Activated CD4-positive, alpha-beta T cell treated with anti-CD3 and anti-CD28 coated beads, Interleukin-2, amount 50 U/mL, for 48 hours (primary cell): ENCODE results near the gene WFDC1.
"Not testable (repeated sequence)": the region's sequence is repeated elsewhere in the genome, so short reads cannot be mapped to it uniquely, and the experiment has no call there.

Source experiments
- DNase-seq, 2 experiments: peaks; one replicate each; pipeline ENCODE4 v3.0.0-alpha.2; 2020

The WFDC1 gene

DNA sequence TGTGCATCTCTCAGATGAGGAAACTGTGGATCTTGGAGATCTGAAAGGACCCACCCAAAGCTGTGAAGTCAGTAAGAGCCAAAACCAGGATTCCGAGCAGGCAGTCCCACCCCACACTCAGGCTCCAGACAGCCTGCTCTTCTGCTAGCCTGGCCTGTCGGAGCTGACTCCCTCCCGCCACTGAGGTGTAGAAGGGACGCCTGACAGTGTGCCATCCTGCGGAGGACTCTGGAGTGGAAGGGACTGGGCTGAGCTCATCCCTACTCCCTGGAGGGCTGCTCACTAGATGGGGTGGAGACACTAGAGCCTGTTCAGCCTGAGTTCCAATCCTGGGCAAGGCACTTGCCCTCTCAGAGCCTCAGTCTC lies 36.0 kb downstream of the WFDC1 start:
- DNase-seq: no peak

GRCh38 chr16:84331998-84332780 lies 37.5 kb downstream of the WFDC1 start:
- no peak for DNase-seq

DNA sequence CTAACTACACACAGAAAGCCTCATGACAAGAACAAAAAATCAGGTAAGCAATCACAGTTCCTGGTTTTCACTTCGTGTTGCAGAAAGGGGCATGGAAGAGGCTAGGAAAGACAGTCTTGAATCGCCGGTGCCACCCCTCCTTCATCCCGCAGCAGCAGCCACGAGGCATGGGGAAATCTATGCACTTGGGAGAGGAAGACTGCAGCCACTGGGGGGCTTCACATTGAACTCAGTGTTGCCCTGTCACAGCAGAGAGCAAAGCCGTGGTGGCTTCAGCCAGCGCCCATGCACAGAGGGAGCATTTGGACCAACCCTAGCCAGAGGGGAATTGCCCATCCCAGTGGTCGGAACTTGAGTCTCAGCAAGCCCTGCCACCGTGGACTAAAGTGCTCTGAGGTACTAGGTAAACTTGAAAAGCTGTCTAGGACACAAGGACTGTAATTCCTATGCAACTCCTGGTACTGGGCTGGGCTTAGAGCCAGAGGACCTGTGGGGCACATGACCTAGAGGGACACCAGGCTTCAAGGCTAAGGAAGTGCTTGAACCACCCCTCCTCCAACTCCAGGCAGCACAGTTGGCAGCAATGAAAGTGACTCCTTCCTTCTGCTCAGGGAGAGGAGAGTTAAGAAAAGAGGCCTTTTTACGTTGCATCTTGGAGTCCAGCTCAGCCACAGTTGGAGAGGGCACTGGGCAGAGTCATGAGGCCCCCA lies 38.5 kb downstream of the WFDC1 start:
- no peak for DNase-seq

DNA sequence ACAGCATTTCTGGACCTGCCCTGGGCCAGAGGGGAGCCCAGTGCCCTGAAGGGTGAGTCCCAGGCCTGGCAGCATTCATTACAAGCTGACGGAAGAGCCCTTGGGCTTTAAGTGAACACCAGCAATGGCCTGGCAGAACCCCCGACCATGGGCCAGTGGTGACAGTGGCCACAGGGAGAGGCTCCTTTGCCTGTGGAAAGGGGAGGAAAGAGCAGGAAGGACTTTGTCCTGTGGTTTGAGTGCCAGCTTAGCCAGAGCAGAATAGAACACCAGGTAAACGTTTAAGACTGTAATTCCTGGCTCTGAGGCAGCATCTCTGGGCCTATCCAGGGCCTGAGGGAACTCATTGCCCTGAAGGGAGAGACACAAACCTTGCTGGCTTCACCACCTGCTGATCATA lies 39.4 kb downstream of the WFDC1 start:
- DNase-seq: no peak

GRCh38 chr16:84334482-84334881 lies 39.8 kb downstream of the WFDC1 start:
- no peak for DNase-seq

- DNase-seq: not testable (repeated sequence)
Observed at GRCh38 chr16:84337236-84337635, 42.6 kb downstream of the WFDC1 start.

DNA sequence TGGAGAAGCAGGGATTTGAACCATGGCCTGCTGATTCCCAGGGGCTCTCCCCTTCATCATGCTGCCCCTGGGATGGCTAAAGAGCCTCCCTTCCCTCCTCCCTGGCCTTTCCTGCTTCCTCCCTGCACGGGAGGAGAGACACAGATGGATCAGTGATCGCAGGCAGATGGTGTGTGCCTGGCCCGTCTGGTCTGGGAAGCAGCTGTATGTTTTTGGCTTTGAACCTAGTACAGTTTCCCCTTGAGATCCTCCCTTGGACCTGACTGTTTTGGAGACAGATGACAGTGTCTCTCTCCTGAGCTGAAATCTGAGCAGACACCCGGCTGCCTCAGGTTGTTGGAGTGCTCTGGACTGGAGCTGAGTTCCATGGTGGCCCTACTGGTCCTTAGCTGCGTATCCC lies 44.6 kb downstream of the WFDC1 start:
- no peak for DNase-seq

DNA sequence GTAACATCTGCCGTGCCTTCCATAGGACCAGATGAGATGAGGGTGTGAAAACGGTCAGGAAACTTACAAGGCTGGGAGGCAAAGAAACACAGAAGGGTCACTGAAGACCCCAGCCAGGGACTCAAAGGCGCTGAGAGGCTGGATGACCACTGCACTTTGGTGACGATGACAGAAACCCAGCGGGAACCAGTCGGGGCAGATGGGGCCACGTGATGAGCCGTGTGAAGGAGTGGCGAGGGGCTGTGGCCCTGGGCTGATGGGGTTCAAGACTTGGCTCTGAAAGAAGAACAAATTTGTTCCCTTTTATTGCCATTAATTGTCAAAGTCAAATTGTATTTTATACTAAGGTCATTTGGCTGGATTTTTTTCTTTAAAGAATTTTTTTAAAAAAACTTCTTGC lies 45.1 kb downstream of the WFDC1 start:
- no peak for DNase-seq

GRCh38 chr16:84340325-84341040 lies 45.8 kb downstream of the WFDC1 start:
- DNase-seq: no peak

DNA sequence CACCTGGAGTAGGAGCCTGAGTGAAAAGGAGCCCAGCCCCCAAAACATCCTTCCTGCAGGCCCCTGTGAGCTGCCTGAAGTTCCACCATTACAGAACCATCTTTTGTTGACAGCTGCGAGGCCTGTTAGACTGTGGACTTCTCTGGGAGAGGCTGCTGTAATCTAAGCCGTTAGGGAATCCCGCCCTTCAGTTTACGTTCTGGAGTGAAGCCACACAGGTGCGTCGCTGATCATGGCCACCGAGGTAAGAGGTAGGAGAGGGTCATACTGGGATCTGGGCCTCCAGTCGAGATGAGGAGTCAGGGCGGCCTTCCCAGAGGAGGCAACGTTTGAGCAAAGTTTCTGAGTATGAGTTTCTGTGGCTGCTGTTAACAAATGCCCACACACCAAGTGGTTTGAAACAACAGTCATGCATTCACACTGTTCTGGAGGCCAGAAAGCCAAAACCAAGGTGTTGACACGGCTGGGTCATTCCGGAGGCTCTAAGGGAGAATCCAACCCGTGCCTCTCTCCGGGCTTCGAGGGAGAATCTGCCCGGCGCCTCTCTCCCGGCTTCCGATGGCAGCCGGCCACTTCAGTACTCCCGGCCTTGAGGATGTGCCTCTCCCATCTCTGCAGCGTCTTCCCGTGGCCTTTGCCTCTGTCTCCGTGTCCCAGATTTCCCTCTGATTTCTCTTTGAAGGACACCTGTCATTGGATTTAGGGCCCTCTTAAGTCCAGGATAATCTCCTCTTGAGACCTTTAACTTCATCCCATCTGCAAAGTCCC lies 47.0 kb downstream of the WFDC1 start:
- DNase-seq: no peak

DNA sequence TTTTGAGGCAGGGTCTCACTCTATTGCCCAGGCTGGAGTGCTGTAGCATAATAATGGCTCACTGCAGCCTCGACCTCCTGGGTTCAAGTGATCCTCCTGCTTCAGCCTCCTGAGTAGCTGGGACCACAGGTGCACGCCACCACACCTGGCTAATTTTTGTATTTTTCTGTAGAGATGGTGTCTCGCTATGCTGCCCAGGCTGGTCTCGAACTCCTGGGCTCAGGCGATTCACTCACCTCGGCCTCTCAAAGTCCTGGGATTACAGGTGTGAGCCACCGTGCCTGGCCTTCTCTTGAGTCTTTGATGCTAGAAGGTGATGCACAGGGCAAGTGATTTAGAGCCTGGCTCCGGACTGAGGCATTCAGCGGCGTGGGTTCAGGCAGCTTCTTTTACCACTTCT lies 49.1 kb downstream of the WFDC1 start:
- DNase-seq: not testable (repeated sequence)

- no peak for DNase-seq
Observed at GRCh38 chr16:84344781-84345180, 50.1 kb downstream of the WFDC1 start.

- no peak for DNase-seq
Observed at GRCh38 chr16:84347161-84347560, 52.5 kb downstream of the WFDC1 start.

- no peak for DNase-seq
Observed at GRCh38 chr16:84348386-84348888, 53.8 kb downstream of the WFDC1 start.

GRCh38 chr16:84349862-84350684 lies 55.4 kb downstream of the WFDC1 start:
- DNase-seq: no peak

GRCh38 chr16:84350685-84351400 lies 56.2 kb downstream of the WFDC1 start:
- DNase-seq: no peak

GRCh38 chr16:84351630-84352029 lies 57.0 kb downstream of the WFDC1 start:
- DNase-seq: no peak

DNA sequence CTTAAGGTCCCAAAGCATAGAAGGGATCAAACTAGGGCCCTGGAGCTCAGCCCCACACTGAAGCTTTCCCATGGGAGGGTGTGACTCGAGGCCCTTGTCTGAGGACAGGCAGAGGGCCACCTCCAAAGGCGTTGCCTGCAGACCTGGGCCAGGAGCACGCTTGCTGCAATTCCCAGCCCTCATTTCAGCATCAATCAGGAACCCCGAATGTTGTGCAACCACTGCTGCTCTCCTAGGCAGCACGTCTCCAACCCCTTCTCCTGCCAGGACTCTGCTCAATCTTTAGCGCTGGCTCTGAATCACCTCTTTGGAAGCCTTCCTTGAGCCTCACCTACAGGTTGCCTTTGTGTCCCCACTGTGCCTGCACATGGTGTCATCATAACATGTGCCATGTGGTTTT lies 59.6 kb downstream of the WFDC1 start:
- no peak for DNase-seq

DNA sequence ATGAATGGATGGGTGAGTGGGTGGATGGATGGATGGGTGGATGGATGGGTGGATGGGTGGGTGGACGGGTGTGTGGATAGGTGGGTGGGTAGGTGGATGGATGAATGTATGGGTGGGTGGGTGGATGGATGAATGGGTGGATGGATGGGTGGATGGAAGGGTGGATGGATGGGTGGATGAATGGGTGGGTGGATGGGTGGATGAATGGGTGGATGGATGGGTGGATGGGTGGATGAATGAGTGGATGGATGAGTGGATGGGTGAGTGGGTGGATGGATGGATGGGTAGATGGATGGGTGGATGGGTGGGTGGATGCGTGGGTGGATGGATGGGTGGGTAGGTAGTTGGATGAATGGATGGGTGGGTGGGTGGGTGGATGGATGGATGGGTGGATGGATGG lies 60.5 kb downstream of the WFDC1 start:
- no peak for DNase-seq

DNA sequence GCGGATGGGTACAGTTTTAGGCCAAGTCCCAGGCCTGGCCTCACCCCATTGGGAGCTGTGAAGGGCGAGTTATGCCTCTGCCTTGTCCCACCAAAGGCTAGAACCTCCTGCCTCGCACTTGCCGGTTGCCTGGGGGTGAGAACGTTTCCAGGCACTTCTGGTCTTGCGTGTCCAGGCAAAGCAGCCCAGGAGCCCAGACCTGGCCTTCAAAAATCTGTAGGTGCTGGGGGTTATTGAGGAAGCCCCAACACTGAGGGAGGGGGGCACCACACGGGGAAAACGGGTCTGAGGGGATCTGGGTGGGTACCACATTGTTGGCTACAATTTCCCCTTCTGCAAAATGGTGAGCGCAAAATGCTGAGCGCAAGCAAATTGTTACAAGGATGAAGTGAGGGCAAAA lies 61.5 kb downstream of the WFDC1 start:
- DNase-seq: no peak

DNA sequence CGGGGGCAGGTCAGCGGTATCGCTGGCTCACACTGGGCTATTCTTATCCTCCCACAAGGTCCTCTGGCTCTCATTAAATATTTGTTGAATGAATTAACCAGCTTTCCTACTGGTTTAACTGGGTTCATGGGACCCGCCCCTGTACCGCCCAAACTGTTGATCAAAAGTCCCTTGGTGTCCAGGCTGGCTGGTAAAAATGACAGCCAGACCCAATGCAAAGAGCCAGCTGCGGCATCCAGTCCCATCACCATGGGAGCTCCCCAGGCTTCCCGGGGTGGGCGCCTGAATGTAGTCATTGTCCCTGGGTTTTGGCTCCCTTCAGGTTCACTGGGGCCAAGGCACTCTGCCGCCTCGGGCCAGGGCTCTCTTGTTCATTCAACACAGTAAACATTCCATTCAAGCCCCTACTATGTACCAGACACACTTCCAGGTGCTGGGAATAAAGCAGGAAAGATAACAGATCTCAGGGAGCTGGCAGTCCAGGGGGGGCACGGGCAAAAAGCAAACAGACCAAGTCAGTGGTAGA lies 62.0 kb downstream of the WFDC1 start:
- DNase-seq: no peak
